Stimulated activated CD8-positive, alpha-beta memory T cell treated with anti-CD3 and anti-CD28 coated beads, Interleukin-7, amount 100 ng/mL, for 48 hours (primary cell): Measurements from ENCODE around the gene NR2C2AP.
"Not testable (repeated sequence)": the region's sequence is repeated elsewhere in the genome, so short reads cannot be mapped to it uniquely, and the experiment has no call there.

Source experiments
- DNase-seq, 2 donors: peaks; one replicate each; pipeline ENCODE4 v3.0.0-alpha.2; 2020; ENCODE audit warnings: low read depth in 1 of 2; ENCODE audit errors: extremely low read depth in 1 of 2

NR2C2AP gene

GRCh38 chr19:19185853-19186740, 17.1 kb downstream of the NR2C2AP start:
- peak in 1 of 2 donors; percentile 46 for DNase-seq

DNA sequence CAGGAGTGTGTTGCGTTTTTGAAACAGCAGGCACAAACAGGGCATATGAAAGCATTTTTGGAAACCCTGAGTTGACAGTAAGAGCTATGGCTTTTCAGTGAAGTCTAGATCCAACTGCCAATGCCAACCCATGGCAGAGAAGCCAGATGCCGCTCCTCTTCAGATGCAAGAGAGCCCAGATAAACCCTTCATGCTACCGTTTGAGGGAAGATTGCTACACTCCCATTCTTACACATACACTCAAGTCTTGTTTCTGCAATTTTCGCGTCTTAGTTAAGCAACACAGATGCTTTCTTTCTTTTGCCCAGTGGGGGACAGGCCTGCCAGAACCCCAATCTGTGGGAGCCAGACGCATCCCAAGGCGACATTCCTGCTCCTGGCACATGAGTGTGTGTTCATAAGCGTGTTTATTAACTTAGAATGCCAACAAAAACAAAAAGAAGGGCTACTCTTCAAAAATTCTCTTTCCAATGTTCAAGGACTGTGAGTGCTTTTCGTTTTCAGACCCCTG, 21.7 kb downstream of the NR2C2AP start:
- no peak for DNase-seq

- no peak for DNase-seq
Observed at GRCh38 chr19:19179548-19180441, 23.4 kb downstream of the NR2C2AP start.

DNA sequence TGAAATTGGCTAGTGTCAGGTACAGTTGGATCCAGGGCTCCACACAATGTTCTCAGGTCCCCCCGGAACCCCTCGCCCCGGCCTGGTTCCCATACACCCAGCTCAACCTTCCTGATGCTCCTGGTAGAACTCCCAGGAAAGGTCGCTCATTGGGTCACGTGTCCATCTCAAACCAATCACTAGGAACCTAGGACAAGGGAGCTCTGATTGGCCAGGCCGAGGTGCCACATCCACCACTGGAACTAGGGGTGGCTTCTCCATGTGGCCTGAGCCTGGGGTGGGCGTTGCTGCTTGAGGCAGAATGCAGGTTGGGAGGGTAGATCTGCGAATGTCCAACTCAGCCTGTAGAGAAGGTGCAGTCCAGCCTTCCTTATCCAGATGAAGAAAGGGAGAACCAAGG, 26.3 kb downstream of the NR2C2AP start:
- no peak for DNase-seq

- not testable (repeated sequence) for DNase-seq
Observed at GRCh38 chr19:19173243-19173642, 30.0 kb downstream of the NR2C2AP start.

GRCh38 chr19:19171821-19172532, 31.2 kb downstream of the NR2C2AP start:
- DNase-seq: no peak

DNA sequence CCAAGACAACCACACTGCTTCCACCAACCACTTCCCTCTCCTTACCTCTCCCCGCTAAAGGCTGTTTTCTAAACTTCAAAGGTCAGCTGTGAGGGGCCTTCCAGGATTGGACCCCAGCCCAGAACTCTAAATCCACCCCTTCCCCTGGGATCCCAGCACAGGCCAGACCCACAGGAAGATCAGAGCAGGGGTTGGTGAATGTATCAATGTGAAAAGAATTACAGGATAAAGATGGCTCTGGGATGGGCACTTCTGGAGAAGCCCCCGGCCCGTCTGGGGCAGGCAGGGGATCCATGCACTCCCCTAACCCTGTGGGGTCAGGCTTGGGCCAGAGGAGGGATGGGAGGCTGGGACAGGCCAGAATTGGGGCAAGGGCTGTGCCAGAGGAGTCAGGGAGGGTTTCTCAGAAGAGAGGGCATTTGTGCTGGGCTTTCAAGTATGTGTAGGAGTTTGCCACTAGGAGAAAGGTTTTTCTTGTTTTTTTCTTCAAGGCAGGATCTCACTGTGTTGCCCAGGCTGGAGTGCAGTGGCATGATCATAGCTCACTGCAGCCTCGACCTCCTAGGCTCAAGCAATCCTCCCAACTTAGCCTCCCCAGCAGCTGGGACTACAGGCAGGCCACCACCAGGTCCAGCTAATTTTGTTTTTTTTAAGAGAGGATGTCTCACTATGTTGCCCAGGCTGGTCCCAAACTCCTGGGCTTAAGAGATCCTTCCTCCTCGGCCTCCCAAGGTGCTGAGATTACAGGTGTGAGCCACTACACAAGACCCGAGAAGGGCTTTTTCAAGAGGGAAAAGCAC, 32.1 kb downstream of the NR2C2AP start:
- DNase-seq: no peak

GRCh38 chr19:19170053-19170872, 33.0 kb downstream of the NR2C2AP start, which contains the start of gene MEF2B:
Gene MEF2B, minus strand, starts transcription at chr19:19170263. Its CDS starts 19,528 bp downstream, at chr19:19150735.
- DNase-seq: peak; percentile 63 to 75

- no peak for DNase-seq
Observed at GRCh38 chr19:19169236-19170052, 33.8 kb downstream of the NR2C2AP start.

GRCh38 chr19:19167612-19168011, 35.6 kb downstream of the NR2C2AP start:
- DNase-seq: no peak

DNA sequence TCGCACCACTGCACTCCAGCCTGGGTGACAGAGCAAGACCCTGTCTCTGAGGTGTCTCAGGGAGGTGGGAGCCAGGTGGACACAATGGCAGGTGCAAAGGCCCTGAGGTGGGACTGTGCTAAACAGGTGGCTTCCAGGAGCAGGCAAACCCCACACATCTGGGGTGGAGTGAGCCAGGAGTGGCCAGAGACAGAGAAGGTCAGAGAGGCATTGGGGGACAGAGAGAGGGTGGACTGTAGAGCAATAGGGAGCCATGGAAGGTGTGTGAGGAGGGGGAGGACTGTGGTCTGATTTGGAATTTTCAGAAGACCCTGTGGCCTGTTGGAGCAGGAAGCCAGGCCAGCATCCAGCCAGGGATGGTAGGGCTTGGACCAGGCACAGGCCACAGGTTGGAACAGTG, 37.8 kb downstream of the NR2C2AP start:
- DNase-seq: no peak

DNA sequence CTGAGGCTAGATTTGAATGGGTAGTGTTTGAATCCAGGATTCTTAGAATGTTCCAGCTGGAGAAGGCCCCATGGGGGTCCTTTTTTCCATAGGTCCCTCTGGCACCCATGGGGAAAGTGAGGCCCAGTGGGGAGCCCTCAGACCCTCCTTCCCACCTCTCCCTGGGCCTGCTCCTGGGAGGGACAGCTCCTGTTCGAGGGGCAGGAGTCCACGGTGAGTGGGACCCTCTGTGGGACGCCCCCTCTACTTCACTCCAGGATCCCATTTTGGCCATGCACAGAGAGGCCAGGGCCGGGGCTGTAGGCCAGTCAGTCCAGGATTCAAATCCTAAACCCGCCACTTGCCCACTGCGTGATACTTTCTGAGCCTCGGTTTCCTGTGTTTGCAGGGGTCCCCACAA, 40.7 kb downstream of the NR2C2AP start:
- DNase-seq: no peak

DNA sequence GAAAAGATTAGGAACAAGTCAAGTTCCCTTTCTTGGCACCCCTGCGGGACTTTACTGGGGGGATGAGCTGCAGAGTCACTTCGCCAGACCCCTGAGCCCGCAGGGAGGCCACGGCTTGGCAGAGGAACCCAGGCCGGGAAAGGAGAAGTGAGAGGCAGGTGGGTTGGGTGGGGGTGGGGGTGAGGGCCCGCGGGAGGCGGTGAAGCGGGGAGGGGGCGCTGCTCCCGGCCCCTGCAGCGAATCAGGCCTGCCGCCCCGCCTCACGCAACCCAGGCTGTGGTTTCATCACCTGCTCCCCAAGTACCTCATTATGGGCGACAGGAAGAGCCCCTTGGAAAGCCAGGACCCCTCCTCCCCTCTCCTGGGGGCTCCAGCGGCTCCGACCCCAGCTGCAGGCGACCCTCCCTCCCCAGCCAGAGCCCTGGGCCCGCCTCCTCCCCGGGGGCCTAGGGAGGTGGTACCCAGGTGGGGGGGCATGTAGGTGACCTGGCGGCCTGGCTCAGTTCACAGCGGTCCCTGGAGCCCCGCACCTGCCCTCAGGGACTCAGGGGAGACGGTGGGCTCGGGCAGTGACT, 42.7 kb downstream of the NR2C2AP start:
- no peak for DNase-seq

DNA sequence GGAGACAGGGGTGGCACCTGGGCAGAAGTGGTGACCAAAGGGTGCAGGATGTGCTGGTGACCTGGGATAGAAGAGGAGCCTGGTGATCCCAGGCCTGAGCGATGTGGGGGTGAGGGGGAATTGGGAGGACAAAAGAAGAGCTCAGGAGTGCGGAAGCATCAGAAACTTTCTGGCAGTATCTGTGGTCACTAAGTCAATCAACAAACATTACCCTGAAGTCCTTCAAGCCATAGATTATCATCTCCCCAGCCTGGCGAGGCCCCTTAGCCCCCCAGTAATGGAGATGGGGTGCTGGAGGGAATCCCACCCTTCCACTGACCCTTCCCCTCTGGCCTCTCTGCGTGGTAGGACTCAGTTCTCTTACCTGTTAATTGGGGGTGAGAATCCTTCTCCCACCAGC, 43.7 kb downstream of the NR2C2AP start:
- DNase-seq: no peak

DNA sequence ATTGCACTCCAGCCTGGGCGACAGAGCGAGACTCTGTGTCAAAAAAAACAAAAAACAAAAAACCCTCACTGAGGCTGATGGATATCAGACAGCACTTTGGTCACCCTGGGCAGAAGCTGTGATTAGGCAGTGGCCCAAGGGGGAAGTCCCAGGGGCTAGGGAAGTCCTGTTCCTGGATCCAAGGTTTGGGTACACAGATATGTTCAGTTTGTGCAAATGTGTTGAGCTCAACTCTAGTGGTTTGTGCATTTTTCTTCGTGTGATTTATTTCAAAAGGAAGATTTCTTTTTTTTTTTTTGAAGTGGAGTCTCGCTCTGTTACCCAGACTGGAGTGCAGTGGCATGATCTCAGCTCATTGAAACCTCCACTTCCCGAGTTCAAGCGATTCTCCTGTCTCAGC, 45.4 kb downstream of the NR2C2AP start:
- no peak for DNase-seq

DNA sequence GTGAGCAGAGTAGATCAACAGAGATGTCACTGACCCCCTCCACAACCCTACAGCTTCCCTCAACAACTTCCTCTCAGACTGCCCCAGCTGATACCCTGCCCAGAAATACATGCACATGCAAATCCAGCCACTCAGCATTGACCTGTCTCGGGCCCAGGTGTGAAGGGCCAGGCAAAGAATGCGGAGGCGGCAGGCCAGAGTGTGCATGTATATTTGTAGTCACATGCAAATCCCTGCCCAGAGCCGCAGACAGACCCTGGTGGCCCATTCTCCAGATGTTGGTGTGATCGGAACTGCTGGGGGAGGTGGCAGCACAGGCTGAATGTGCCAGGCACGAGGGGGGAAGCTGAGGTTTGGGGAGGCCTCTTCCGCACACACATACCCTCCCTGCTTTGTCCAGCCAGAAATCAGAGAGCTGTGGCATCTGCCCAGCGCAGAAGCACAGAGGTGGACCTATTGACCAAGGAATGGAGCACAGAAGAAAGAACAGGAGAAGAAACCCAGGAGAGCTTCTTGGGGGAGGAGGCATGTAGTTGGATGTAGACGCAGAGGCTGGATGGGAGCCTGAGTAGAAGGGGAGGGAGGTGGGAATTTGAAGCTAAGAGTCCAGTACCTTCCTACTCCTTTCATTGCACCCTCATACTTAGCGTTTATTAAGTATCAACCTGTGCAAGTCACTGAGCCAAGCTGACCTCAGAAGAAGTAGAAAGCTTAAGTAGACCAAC, 47.6 kb downstream of the NR2C2AP start:
- no peak for DNase-seq

GRCh38 chr19:19154768-19155494, 48.3 kb downstream of the NR2C2AP start:
- no peak for DNase-seq
